ENCODE data around the gene GMDS.

Gene GMDS

GRCh38 chr6:1657771-1658165 is 587.6 kb downstream of the GMDS start:
- no peaks in the 10 kb centered on the region for H3K9me3 Mint-ChIP-seq
- no peak overlapping the region for H3K27ac Mint-ChIP-seq
- no peaks in the 10 kb centered on the region for H3K36me3 Mint-ChIP-seq (ENCODE audit: low read depth)
- H3K4me3 Mint-ChIP-seq = no peak overlapping the region
- H3K4me1 Mint-ChIP-seq (ENCODE audit: low read depth) = no peaks in the 10 kb centered on the region
- no peaks in the 10 kb centered on the region for H3K27me3 Mint-ChIP-seq (ENCODE audit: low read depth)

- H3K4me1 Mint-ChIP-seq (ENCODE audit: low read depth) = no peaks in the 10 kb centered on the region
- H3K27ac Mint-ChIP-seq = no peak overlapping the region
- H3K9me3 Mint-ChIP-seq = no peaks in the 10 kb centered on the region
- no peaks in the 10 kb centered on the region for H3K27me3 Mint-ChIP-seq (ENCODE audit: low read depth)
- H3K4me3 Mint-ChIP-seq = no peak overlapping the region
- H3K36me3 Mint-ChIP-seq (ENCODE audit: low read depth) = no peaks in the 10 kb centered on the region
Measured at GRCh38 chr6:1657116-1657770, 588.2 kb downstream of the GMDS start.

GRCh38 chr6:1654054-1654453 is 591.4 kb downstream of the GMDS start:
- H3K9me3 Mint-ChIP-seq = no peaks in the 10 kb centered on the region
- no peaks in the 10 kb centered on the region for H3K27me3 Mint-ChIP-seq (ENCODE audit: low read depth)
- H3K36me3 Mint-ChIP-seq (ENCODE audit: low read depth) = no peaks in the 10 kb centered on the region
- H3K27ac Mint-ChIP-seq = no peak overlapping the region
- H3K4me1 Mint-ChIP-seq (ENCODE audit: low read depth) = no peaks in the 10 kb centered on the region
- H3K4me3 Mint-ChIP-seq = no peak overlapping the region

- Mint-ChIP-seq H3K36me3 (ENCODE audit: low read depth) (no peaks in the 10 kb centered on the region), H3K27me3 (ENCODE audit: low read depth) (no peaks in the 10 kb centered on the region), H3K27ac (no peak overlapping the region), H3K4me3 (no peak overlapping the region), H3K9me3 (no peaks in the 10 kb centered on the region), H3K4me1 (ENCODE audit: low read depth) (no peaks in the 10 kb centered on the region)
Measured at GRCh38 chr6:1652842-1653241, 592.6 kb downstream of the GMDS start.

GRCh38 chr6:1651362-1651761 is 594.0 kb downstream of the GMDS start:
- Mint-ChIP-seq H3K4me1 (ENCODE audit: low read depth) (no peaks in the 10 kb centered on the region), H3K27ac (no peak overlapping the region), H3K36me3 (ENCODE audit: low read depth) (no peaks in the 10 kb centered on the region), H3K27me3 (ENCODE audit: low read depth) (no peaks in the 10 kb centered on the region), H3K9me3 (no peaks in the 10 kb centered on the region), H3K4me3 (no peak overlapping the region)

GRCh38 chr6:1645466-1646185 is 599.8 kb downstream of the GMDS start:
- Mint-ChIP-seq H3K4me1 (ENCODE audit: low read depth) (no peaks in the 10 kb centered on the region), H3K4me3 (no peak overlapping the region), H3K27me3 (ENCODE audit: low read depth) (no peaks in the 10 kb centered on the region), H3K9me3 (no peaks in the 10 kb centered on the region), H3K36me3 (ENCODE audit: low read depth) (no peaks in the 10 kb centered on the region), H3K27ac (no peak overlapping the region)

- Mint-ChIP-seq H3K4me3 (no peak overlapping the region), H3K27ac (no peak overlapping the region), H3K27me3 (ENCODE audit: low read depth) (no peaks in the 10 kb centered on the region), H3K9me3 (no peaks in the 10 kb centered on the region), H3K4me1 (ENCODE audit: low read depth) (no peaks in the 10 kb centered on the region), H3K36me3 (ENCODE audit: low read depth) (no peaks in the 10 kb centered on the region)
Measured at GRCh38 chr6:1644516-1645060, 600.8 kb downstream of the GMDS start.

GRCh38 chr6:1643830-1644445 is 601.5 kb downstream of the GMDS start:
- H3K4me3 Mint-ChIP-seq = no peak overlapping the region
- H3K36me3 Mint-ChIP-seq (ENCODE audit: low read depth) = no peaks in the 10 kb centered on the region
- no peaks in the 10 kb centered on the region for H3K9me3 Mint-ChIP-seq
- H3K4me1 Mint-ChIP-seq (ENCODE audit: low read depth) = no peaks in the 10 kb centered on the region
- no peak overlapping the region for H3K27ac Mint-ChIP-seq
- H3K27me3 Mint-ChIP-seq (ENCODE audit: low read depth) = no peaks in the 10 kb centered on the region

GRCh38 chr6:1643111-1643510 is 602.3 kb downstream of the GMDS start:
- no peak overlapping the region for H3K27ac Mint-ChIP-seq
- no peak overlapping the region for H3K4me3 Mint-ChIP-seq

GRCh38 chr6:1641343-1641885 is 604.0 kb downstream of the GMDS start:
- Mint-ChIP-seq H3K36me3 (ENCODE audit: low read depth) (no peaks in the 10 kb centered on the region), H3K27ac (no peak overlapping the region)

More at GRCh38 chr6:1643111-1643510, 602.3 kb downstream of the GMDS start:
- no peaks in the 10 kb centered on the region for H3K4me1 Mint-ChIP-seq (ENCODE audit: low read depth)
- H3K9me3 Mint-ChIP-seq = no peaks in the 10 kb centered on the region
- no peaks in the 10 kb centered on the region for H3K27me3 Mint-ChIP-seq (ENCODE audit: low read depth)
- no peaks in the 10 kb centered on the region for H3K36me3 Mint-ChIP-seq (ENCODE audit: low read depth)

GRCh38 chr6:1640476-1640875 is 604.9 kb downstream of the GMDS start:
- H3K27me3 Mint-ChIP-seq (ENCODE audit: low read depth) = no peaks in the 10 kb centered on the region
- no peaks in the 10 kb centered on the region for H3K36me3 Mint-ChIP-seq (ENCODE audit: low read depth)
- no peaks in the 10 kb centered on the region for H3K9me3 Mint-ChIP-seq
- H3K4me1 Mint-ChIP-seq (ENCODE audit: low read depth) = no peaks in the 10 kb centered on the region
- H3K27ac Mint-ChIP-seq = no peak overlapping the region
- no peak overlapping the region for H3K4me3 Mint-ChIP-seq

More at GRCh38 chr6:1641343-1641885, 604.0 kb downstream of the GMDS start:
- Mint-ChIP-seq H3K27me3 (ENCODE audit: low read depth) (no peaks in the 10 kb centered on the region), H3K4me3 (no peak overlapping the region), H3K9me3 (no peaks in the 10 kb centered on the region), H3K4me1 (ENCODE audit: low read depth) (no peaks in the 10 kb centered on the region)

- H3K27me3 Mint-ChIP-seq (ENCODE audit: low read depth) = no peaks in the 10 kb centered on the region
- H3K4me1 Mint-ChIP-seq (ENCODE audit: low read depth) = no peaks in the 10 kb centered on the region
- no peaks in the 10 kb centered on the region for H3K36me3 Mint-ChIP-seq (ENCODE audit: low read depth)
- no peak overlapping the region for H3K4me3 Mint-ChIP-seq
- H3K9me3 Mint-ChIP-seq = no peaks in the 10 kb centered on the region
- H3K27ac Mint-ChIP-seq = no peak overlapping the region
Measured at GRCh38 chr6:1639430-1639829, 606.0 kb downstream of the GMDS start.

- no peaks in the 10 kb centered on the region for H3K36me3 Mint-ChIP-seq (ENCODE audit: low read depth)
- no peaks in the 10 kb centered on the region for H3K4me1 Mint-ChIP-seq (ENCODE audit: low read depth)
- no peaks in the 10 kb centered on the region for H3K27me3 Mint-ChIP-seq (ENCODE audit: low read depth)
- no peaks in the 10 kb centered on the region for H3K9me3 Mint-ChIP-seq
- no peak overlapping the region for H3K4me3 Mint-ChIP-seq
- no peak overlapping the region for H3K27ac Mint-ChIP-seq
Measured at GRCh38 chr6:1636971-1637871, 608.2 kb downstream of the GMDS start.

GRCh38 chr6:1636272-1636825 is 609.1 kb downstream of the GMDS start:
- H3K4me3 Mint-ChIP-seq = no peak overlapping the region
- no peaks in the 10 kb centered on the region for H3K27me3 Mint-ChIP-seq (ENCODE audit: low read depth)
- H3K9me3 Mint-ChIP-seq = no peaks in the 10 kb centered on the region
- H3K4me1 Mint-ChIP-seq (ENCODE audit: low read depth) = no peaks in the 10 kb centered on the region
- H3K36me3 Mint-ChIP-seq (ENCODE audit: low read depth) = no peaks in the 10 kb centered on the region
- H3K27ac Mint-ChIP-seq = no peak overlapping the region
